ENCODE measurements around the gene SSRP1.
"Not testable (repeated sequence)": the region's sequence is repeated elsewhere in the genome, so short reads cannot be mapped to it uniquely, and the experiment has no call there.

The SSRP1 gene

GRCh38 chr11:57336856-57337255, 1.2 kb upstream of the SSRP1 start:
- DNase-seq (ENCODE audit: low spot score) = not testable (repeated sequence)

- no peak for DNase-seq (ENCODE audit: low spot score)
Observed at GRCh38 chr11:57336111-57336666, 497 bp upstream of the SSRP1 start.

GRCh38 chr11:57335023-57335342, 709 bp downstream of the SSRP1 start:
- DNase-seq (ENCODE audit: low spot score) = no peak

- no peak for DNase-seq (ENCODE audit: low spot score)
Observed at GRCh38 chr11:57332694-57333440, 2.8 kb downstream of the SSRP1 start.

- no peak for DNase-seq (ENCODE audit: low spot score)
Observed at GRCh38 chr11:57331720-57332119, 4.0 kb downstream of the SSRP1 start.

- DNase-seq (ENCODE audit: low spot score) = no peak
Observed at GRCh38 chr11:57330029-57330428, 5.7 kb downstream of the SSRP1 start.

- no peak for DNase-seq (ENCODE audit: low spot score)
Observed at GRCh38 chr11:57327721-57328120, 8.0 kb downstream of the SSRP1 start.

- DNase-seq (ENCODE audit: low spot score) = peak; percentile 34
Observed at GRCh38 chr11:57325735-57326048, 10.0 kb downstream of the SSRP1 start.

- DNase-seq (ENCODE audit: low spot score) = peak; percentile 97
Observed at GRCh38 chr11:57324886-57325734, 10.6 kb downstream of the SSRP1 start, which contains the start of gene TNKS1BP1. Gene TNKS1BP1 (minus strand): TSS chr11:57324952. CDS start chr11:57321885, 3,067 bp downstream.

- peak; percentile 34 for DNase-seq (ENCODE audit: low spot score)
Observed at GRCh38 chr11:57324154-57324885, 11.4 kb downstream of the SSRP1 start.

GRCh38 chr11:57323855-57324153, 11.9 kb downstream of the SSRP1 start:
- no peak for DNase-seq (ENCODE audit: low spot score)

GRCh38 chr11:57323167-57323854, 12.4 kb downstream of the SSRP1 start:
- no peak for DNase-seq (ENCODE audit: low spot score)

GRCh38 chr11:57322256-57323166, 13.2 kb downstream of the SSRP1 start:
- no peak for DNase-seq (ENCODE audit: low spot score)

GRCh38 chr11:57321388-57322255, 14.1 kb downstream of the SSRP1 start:
- no peak for DNase-seq (ENCODE audit: low spot score)

- no peak for DNase-seq (ENCODE audit: low spot score)
Observed at GRCh38 chr11:57320719-57321387, 14.8 kb downstream of the SSRP1 start.

GRCh38 chr11:57320067-57320718, 15.5 kb downstream of the SSRP1 start:
- no peak for DNase-seq (ENCODE audit: low spot score)

- no peak for DNase-seq (ENCODE audit: low spot score)
Observed at GRCh38 chr11:57318178-57318577, 17.5 kb downstream of the SSRP1 start.

GRCh38 chr11:57316017-57316416, 19.7 kb downstream of the SSRP1 start:
- DNase-seq (ENCODE audit: low spot score) = no peak

- DNase-seq (ENCODE audit: low spot score) = no peak
Observed at GRCh38 chr11:57315491-57315890, 20.2 kb downstream of the SSRP1 start.
